Nephron (organoid): ENCODE measurements around the gene DNAJC11.

ENCODE experiments used
- H3K27ac Mint-ChIP-seq, 3 experiments: 2 replicates each; pipeline ENCODE4 v1.8.0; 2020; ENCODE audit warnings: mixed read lengths in 3 of 3, mild to moderate bottlenecking in 2 of 3, moderate library complexity in 1 of 3
- H3K27me3 Mint-ChIP-seq: 2 replicates; pipeline ENCODE4 v1.8.0; 2021; ENCODE audit warnings: low read depth, mild to moderate bottlenecking, moderate library complexity, mixed read lengths
- H3K36me3 Mint-ChIP-seq: 2 replicates; pipeline ENCODE4 v1.8.0; 2020; ENCODE audit warnings: low read depth, mixed read lengths
- H3K4me1 Mint-ChIP-seq: 2 replicates; pipeline ENCODE4 v1.8.0; 2020; ENCODE audit warnings: mixed read lengths
- H3K4me3 Mint-ChIP-seq, 3 experiments: 2 replicates each; pipeline ENCODE4 v1.8.0; 2020; ENCODE audit warnings: mild to moderate bottlenecking in 3 of 3, mixed read lengths in 3 of 3, moderate library complexity in 2 of 3
- H3K9me3 Mint-ChIP-seq: 2 replicates; pipeline ENCODE4 v1.8.0; 2020; ENCODE audit warnings: mixed read lengths
- CTCF ChIP-seq, 3 experiments: fragments of 200-600 bp; sonication (generic); IDR thresholded peaks; one replicate each; pipeline ENCODE4 v1.5.0; 2021; ENCODE audit warnings: antibody characterized with exemption in 3 of 3; ENCODE audit not compliant: unreplicated experiment in 3 of 3

The DNAJC11 gene

GRCh38 chr1:6628971-6629479, 72.6 kb downstream of the DNAJC11 start:
- Mint-ChIP-seq H3K27me3 (no peaks in the 10 kb centered on the region), H3K4me3 (no peak overlapping the region), H3K36me3 (peaks cover 42% of the 10 kb centered on the region), H3K27ac (no peak overlapping the region), H3K4me1 (peaks cover 34% of the 10 kb centered on the region), H3K9me3 (no peaks in the 10 kb centered on the region)
- TF ChIP-seq CTCF (IDR thresholded peaks at IDR 0.05; ENCODE audit: unreplicated experiment in 3 of 3): no peak

- Mint-ChIP-seq H3K9me3 (no peaks in the 10 kb centered on the region), H3K4me1 (peaks cover 27% of the 10 kb centered on the region), H3K4me3 (peak overlapping the region; percentile 91 to 98 (median 98)), H3K27me3 (no peaks in the 10 kb centered on the region), H3K36me3 (peaks cover 45% of the 10 kb centered on the region), H3K27ac (peak overlapping the region; percentile 62 to 85 (median 82))
- TF ChIP-seq CTCF (IDR thresholded peaks at IDR 0.05; ENCODE audit: unreplicated experiment in 3 of 3): no peak
Measured at GRCh38 chr1:6627841-6628545, 73.6 kb downstream of the DNAJC11 start.

- Mint-ChIP-seq H3K27me3 (no peaks in the 10 kb centered on the region), H3K27ac (peak overlapping the region in 2 of 3 experiments; percentile 73 to 82), H3K9me3 (no peaks in the 10 kb centered on the region), H3K36me3 (peaks cover 48% of the 10 kb centered on the region), H3K4me1 (peaks cover 26% of the 10 kb centered on the region), H3K4me3 (peak overlapping the region; percentile 91 to 98 (median 98))
- TF ChIP-seq CTCF (IDR thresholded peaks at IDR 0.05; ENCODE audit: unreplicated experiment in 3 of 3): no peak
Measured at GRCh38 chr1:6627031-6627430, 74.6 kb downstream of the DNAJC11 start.

- Mint-ChIP-seq H3K4me1 (peaks cover 26% of the 10 kb centered on the region), H3K9me3 (no peaks in the 10 kb centered on the region), H3K27ac (peak overlapping the region; percentile 88 to 96 (median 96)), H3K36me3 (peaks cover 54% of the 10 kb centered on the region), H3K27me3 (no peaks in the 10 kb centered on the region), H3K4me3 (peak overlapping the region; percentile 91 to 98 (median 98))
- peak in 1 of 3 experiments; percentile 9 for TF ChIP-seq CTCF (IDR thresholded peaks at IDR 0.05; ENCODE audit: unreplicated experiment in 3 of 3)
Measured at GRCh38 chr1:6625584-6626149, 75.9 kb downstream of the DNAJC11 start.

- H3K4me3 Mint-ChIP-seq: peak within 1 kb of the TSS; percentile 91 to 98 (median 98)
- peak in 1 of 3 experiments; percentile 36 for TF ChIP-seq CTCF (IDR thresholded peaks at IDR 0.05; ENCODE audit: unreplicated experiment in 3 of 3)
- peaks cover 55% of the 10 kb centered on the region for H3K36me3 Mint-ChIP-seq
- H3K27ac Mint-ChIP-seq: peak within 1 kb of the TSS; percentile 88 to 96 (median 96)
- H3K9me3 Mint-ChIP-seq: no peaks in the 10 kb centered on the region
- no peaks in the 10 kb centered on the region for H3K27me3 Mint-ChIP-seq
- H3K4me1 Mint-ChIP-seq: peaks cover 26% of the 10 kb centered on the region
Measured at GRCh38 chr1:6624710-6625583, 76.7 kb downstream of the DNAJC11 start, which contains the start of gene THAP3. Gene THAP3, plus strand, starts transcription at chr1:6624868. Its CDS starts 351 bp downstream, at chr1:6625219.
